HK-2 (cell line): ENCODE results near the gene RBM18.

Source experiments
- DNase-seq: peaks from one replicate; pipeline ENCODE4 v3.0.0-alpha.2; 2018; ENCODE audit not compliant: unreplicated experiment

Gene RBM18

GRCh38 chr9:122204055-122204454 lies 60.6 kb downstream of the RBM18 start:
- DNase-seq = no peak

DNA sequence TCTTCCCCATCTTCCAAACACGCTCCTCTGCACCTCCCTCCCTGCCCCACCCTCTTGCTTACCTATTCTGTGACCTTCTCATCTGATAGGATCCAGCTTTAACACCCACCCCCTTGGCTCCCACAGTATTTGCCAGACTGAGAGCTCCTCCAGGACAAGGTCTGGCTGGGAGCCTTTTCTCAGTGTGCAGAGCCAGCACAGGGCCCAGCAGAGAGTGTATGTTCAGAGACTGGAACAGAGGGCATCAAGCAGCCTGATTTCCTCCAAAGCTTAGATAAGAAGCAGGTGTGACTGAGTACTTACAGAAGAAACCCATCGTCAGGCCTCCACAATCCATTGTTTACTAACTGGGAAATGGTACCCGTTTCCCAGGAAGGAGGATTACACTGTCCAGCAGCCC lies 62.5 kb downstream of the RBM18 start:
- no peak for DNase-seq

DNA sequence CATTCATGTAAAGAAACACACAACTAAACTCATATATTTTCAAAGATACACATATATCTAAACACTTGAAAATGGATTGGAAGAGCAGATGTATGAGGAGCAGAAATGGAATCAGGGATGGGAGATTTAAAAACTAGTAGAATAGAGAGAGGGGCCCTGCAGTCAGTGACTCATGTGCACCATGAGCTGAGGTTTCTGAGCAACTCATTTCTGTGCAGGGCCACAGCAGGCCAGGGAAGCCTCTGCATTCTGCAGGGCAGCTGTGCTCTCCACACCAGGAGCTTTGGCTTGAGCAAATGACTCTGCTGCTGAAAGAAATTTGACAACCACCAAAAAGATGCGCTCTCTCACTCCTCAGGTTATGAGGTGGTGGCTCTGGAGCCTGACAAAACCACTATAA lies 63.0 kb downstream of the RBM18 start:
- DNase-seq = no peak

DNA sequence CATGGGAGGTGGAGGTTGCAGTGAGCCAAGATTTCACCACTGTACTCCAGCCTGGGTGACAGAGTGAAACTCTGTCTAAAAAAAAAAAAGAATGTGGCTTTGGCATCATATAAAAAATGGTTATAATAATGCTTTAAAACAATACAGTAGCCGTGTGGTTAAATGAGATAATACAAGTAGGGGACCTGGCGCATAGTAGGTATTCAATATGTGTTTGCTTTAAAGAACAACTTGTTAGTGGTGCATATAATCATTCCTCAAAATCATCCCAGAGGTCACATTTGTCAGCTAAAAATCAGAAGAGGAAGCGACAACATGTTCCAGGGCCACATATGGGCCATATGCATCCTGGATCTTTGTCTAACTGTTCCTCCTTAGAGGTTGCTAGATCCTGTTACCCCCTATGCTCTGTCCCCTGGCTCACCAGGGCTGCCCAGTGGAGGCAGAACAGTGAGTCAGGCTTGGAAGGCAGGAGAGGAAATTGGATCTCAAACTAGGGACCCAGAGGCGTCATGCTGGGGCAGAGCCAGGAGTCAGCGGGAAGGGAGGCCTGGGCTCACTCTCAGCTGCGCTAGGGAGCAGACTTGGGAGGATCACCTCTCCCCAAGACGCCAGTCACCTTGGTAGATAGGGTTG lies 63.6 kb downstream of the RBM18 start:
- DNase-seq = no peak

- DNase-seq = no peak
Measured at GRCh38 chr9:122197882-122198281, 66.8 kb downstream of the RBM18 start.

DNA sequence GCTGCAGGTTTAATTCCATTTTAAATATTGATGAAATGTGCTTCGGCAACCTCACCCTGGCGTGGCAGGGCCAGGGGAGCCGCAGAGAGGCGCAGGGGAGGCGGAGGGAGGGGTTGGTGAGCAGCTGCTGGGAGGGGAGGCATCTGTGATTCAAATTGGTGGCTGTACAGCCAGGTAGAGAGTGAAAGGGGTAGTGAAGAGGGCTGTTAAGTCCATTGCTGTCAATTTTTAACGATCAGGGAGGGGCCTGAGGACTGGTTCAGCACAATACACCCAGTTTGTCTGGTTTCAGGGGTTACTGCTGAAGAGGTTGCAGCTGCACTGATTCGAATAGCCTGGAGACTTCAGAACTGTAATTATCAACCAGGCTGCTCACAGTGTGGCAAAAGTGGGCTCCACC lies 67.2 kb downstream of the RBM18 start:
- DNase-seq = no peak

DNA sequence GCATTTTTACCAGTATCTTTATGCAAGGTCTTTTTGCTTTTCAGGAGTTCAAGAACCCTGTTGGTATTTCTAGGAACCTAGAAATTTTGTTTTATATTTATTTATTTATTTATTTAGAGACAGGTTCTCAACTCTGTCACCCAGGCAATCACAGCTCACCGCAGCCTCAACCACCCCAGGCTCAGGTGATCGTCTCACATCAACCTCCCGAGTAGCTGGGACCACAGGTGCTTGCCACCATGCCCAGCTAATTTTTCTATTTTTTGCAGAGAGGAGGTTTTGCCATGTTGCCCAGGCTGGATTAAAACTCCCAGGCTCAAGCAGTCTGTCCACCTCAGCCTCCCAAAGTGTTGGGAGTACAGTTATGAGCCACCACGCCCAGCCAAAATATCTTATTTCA lies 68.8 kb downstream of the RBM18 start:
- DNase-seq = no peak

DNA sequence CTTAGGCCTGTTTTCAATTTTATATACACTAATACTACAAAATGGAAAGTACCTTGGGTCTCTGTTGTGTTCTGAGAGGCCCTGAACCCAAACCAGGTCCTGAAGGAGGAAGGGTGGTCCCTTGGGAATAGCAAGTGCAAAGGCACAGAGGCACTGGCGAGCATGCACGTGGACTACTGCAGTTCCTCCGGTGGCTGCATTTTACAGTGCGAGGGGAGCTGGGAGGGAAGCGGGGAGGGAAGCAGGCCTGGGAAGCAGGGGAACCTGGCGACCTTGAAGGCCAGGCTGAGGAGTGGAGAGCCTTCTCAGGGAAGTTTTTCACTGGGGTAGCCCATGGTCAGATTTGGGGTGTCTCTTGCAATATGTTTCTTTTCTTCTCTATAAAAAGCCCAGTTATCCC lies 71.0 kb downstream of the RBM18 start:
- no peak for DNase-seq

DNA sequence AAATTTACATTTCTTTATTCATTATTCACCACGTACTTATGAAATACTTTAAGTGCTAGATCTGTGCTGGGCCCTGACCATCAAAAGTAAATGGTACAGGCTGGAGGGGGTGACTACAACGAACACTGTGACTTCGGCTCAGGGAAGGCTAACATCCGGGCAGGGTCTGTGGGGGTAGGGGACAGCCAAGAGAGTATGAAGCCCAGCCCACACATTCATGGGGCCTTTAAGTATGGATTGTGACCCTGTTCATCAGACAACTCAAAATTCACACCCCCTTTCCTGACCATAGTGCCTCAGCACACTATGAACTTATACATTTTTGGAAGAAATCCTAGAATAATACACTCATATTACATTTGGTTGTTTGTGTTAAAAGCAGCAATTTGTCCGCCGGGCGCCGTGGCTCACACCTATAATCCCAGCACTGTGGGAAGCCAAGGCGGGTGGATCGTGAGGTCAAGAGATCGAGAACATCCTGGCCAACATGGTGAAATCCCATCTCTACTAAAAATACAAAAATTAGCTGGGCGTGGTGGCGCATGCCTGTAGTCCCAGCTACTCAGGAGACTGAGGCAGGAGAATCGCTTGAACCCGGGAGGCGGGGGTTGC lies 71.6 kb downstream of the RBM18 start:
- DNase-seq = no peak

DNA sequence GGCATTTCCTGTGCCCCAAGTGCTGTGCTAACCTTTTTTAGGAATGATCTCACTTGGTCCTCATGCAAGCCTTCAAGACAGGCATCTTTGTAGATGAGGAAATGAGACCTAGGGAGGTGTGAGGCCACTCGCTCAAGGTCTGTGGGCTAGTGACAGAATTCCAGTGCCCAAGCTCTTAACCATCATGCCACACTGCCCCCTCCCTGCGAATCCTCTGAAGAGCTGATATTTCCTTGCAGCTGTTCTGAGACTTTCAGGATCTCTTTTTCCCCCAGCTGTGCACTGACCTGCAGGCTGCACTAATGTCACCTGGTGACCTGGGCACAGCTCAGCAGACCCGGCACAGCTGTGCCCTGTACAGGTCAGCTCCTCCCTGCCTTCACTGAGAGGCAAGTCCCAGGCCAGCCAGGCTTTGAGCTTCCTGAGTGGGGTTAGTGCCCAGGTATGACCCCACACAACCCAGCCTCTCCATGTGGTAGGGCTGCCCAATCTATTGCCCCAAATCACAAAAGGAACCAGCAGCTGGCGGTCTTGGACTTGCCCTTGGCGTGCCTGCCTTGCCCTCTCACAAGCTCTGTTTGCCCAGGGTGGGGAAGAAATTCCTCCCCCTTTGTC lies 72.3 kb downstream of the RBM18 start:
- no peak for DNase-seq

GRCh38 chr9:122191584-122191983 lies 73.1 kb downstream of the RBM18 start:
- no peak for DNase-seq

GRCh38 chr9:122190597-122191381 lies 73.9 kb downstream of the RBM18 start:
- no peak for DNase-seq

- DNase-seq = no peak
Measured at GRCh38 chr9:122188369-122188768, 76.3 kb downstream of the RBM18 start.
